ENCODE measurements around the gene TPM3.

TPM3 gene

GRCh38 chr1:154186852-154187501, 4.9 kb downstream of the TPM3 start:
- peaks cover 3% of the 10 kb centered on the region for H3K36me3 Mint-ChIP-seq
- no peak overlapping the region for H3K4me3 Mint-ChIP-seq
- H3K4me1 Mint-ChIP-seq, result peaks cover 6% of the 10 kb centered on the region
- DNase-seq (ENCODE audit: low spot score in 2 of 2) (no peak), ATAC-seq (ENCODE audit: low read depth) (no peak)
- H3K9me3 Mint-ChIP-seq, result no peaks in the 10 kb centered on the region
- H3K27ac Mint-ChIP-seq, result no peak overlapping the region
- peaks cover 8% of the 10 kb centered on the region for H3K27me3 Mint-ChIP-seq

DNA sequence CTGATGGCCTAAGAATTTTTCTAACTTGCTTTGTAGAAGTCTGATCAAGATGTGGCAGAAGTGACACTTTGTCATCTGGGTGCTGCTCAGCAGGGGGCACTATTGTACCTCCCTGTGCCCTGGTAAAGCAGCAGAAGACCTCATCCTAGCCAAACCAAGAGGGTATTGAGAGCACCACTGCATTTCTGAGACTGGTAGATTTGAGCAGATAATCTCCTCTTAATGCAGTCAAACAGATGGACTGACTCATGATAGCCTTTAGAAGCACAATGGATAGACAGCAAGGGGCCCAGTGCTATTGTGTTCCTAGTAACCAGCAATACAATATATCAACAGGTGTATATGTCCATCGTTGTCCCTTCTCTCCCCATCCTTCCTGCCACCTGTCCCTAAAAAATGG, 5.7 kb downstream of the TPM3 start:
- Mint-ChIP-seq H3K4me3 (no peak overlapping the region), H3K27ac (no peak overlapping the region), H3K27me3 (peaks cover 5% of the 10 kb centered on the region), H3K4me1 (peaks cover 13% of the 10 kb centered on the region), H3K9me3 (no peaks in the 10 kb centered on the region), H3K36me3 (peaks cover 3% of the 10 kb centered on the region)
- DNase-seq (ENCODE audit: low spot score in 2 of 2) (peak; percentile 27 to 29), ATAC-seq (ENCODE audit: low read depth) (no peak)

GRCh38 chr1:154183046-154183915, 8.6 kb downstream of the TPM3 start:
- Mint-ChIP-seq H3K4me3 (peak overlapping the region; percentile 100), H3K4me1 (peaks cover 32% of the 10 kb centered on the region), H3K9me3 (no peaks in the 10 kb centered on the region), H3K27me3 (peaks cover 3% of the 10 kb centered on the region), H3K36me3 (peaks cover 3% of the 10 kb centered on the region), H3K27ac (peak overlapping the region; percentile 94)
- ATAC-seq (ENCODE audit: low read depth) (peak; percentile 79), DNase-seq (ENCODE audit: low spot score in 2 of 2) (peak; percentile 87 to 93)

DNA sequence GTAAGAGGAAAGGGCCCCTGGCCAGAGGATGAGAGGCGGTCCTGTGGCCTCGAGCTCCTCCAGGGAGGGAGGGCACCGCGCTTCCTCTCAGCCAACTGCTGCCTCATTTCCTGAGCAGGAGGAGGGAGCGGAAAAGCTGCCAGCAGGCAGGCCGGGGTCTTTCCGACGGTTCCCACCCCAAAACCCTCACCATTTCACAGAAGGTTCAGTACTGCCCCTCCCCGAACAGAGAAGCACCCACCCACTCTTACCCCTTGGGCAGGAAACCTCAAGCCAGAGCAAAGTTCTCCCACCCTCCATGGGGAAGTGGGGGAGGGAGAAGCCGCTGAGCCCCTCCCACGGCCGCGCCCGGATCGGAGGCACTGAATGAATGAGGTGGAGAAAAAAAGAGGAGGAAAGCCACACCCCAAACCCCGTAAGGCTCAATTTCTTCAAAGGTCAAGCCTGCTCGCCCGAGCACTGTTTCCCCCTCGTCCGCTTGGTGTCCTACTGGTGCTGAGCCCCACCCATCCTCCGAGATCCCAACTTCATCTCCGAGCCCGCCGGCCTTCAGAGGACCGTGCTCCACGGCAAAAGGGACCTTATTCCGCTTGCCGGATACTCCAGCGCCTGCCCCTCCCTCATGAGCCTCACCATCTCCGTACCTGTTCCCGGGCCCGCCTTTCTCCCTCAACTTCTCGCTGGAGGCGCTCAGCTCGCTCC, 9.4 kb downstream of the TPM3 start:
- Mint-ChIP-seq H3K4me1 (peaks cover 40% of the 10 kb centered on the region), H3K27me3 (no peaks in the 10 kb centered on the region), H3K9me3 (no peaks in the 10 kb centered on the region), H3K36me3 (peaks cover 8% of the 10 kb centered on the region), H3K4me3 (peak overlapping the region; percentile 100), H3K27ac (peak overlapping the region; percentile 94)
- ATAC-seq (ENCODE audit: low read depth), result peak; percentile 10
- peak in 1 of 2 donors; percentile 37 for DNase-seq (ENCODE audit: low spot score in 2 of 2)

- Mint-ChIP-seq H3K36me3 (peaks cover 14% of the 10 kb centered on the region), H3K9me3 (no peaks in the 10 kb centered on the region), H3K27ac (peak overlapping the region; percentile 94), H3K4me1 (peaks cover 45% of the 10 kb centered on the region), H3K27me3 (no peaks in the 10 kb centered on the region), H3K4me3 (peak overlapping the region; percentile 100)
- peak; percentile 29 for ATAC-seq (ENCODE audit: low read depth)
- peak in 1 of 2 donors; percentile 23 for DNase-seq (ENCODE audit: low spot score in 2 of 2)
Measured at GRCh38 chr1:154181944-154182343, 10.0 kb downstream of the TPM3 start.

DNA sequence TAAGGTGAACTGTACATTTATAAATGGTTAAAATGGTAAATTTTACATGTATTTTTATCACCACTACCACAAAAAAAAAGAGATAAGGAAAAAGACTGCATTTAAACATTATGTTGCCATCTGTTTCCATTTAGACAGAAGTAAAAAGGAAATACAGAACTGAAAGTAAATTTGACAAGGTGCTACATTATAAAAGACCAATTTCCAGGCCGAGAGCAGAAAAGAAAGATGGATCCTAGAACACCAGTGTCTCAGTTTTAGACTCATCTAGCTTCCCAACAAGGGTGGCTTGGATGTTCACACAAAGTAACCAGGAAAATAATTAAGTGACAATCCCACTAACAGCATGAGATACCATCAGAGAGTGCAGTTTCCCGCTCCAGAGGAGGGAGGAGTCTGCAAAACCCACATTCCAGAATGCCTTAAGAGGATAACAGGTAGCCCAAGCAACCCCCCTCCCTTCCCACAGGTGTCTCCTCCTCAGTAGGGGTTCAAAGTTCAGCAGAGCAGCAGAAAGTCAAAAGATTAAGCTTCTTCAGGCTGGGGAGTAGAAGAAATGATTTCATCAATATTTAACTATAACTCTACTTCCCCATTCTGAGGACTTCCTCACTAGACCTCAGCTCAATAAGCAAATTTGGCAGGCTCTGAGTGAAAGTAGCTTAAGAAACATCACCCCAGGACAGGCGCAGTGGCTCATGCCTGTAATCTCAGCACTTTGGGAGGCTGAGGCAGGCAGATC, 11.8 kb downstream of the TPM3 start:
- peak; percentile 37 to 53 for DNase-seq (ENCODE audit: low spot score in 2 of 2)
- Mint-ChIP-seq H3K4me1 (peaks cover 52% of the 10 kb centered on the region), H3K27me3 (no peaks in the 10 kb centered on the region), H3K36me3 (peaks cover 18% of the 10 kb centered on the region), H3K27ac (peak overlapping the region; percentile 94), H3K4me3 (peak overlapping the region; percentile 100), H3K9me3 (no peaks in the 10 kb centered on the region)
- ATAC-seq (ENCODE audit: low read depth), result peak; percentile 72

- DNase-seq (ENCODE audit: low spot score in 2 of 2) (no peak), ATAC-seq (ENCODE audit: low read depth) (no peak)
- Mint-ChIP-seq H3K27me3 (no peaks in the 10 kb centered on the region), H3K9me3 (no peaks in the 10 kb centered on the region), H3K4me1 (peaks cover 52% of the 10 kb centered on the region), H3K27ac (peak overlapping the region; percentile 94), H3K36me3 (peaks cover 23% of the 10 kb centered on the region), H3K4me3 (peak overlapping the region; percentile 100)
Measured at GRCh38 chr1:154178911-154179811, 12.7 kb downstream of the TPM3 start.

DNA sequence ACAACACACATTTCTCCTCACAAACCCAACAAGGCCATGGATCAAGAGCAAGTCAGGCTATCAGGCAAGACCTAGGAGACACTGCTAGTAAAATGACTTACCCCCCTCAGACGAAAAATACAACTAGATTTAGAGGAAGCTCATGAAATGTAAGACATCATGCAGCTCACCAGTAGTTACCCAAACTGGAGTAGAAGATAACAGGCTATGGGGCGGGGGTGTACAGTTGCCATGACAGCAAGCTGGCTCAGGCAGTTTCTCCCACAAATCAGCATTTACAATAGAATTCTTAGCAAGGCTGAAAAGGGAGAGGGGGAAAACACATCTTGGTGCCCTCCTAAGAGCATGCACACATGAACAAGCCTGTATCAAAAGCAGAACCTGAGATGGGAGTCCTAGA, 13.9 kb downstream of the TPM3 start:
- ATAC-seq (ENCODE audit: low read depth), result no peak
- DNase-seq (ENCODE audit: low spot score in 2 of 2), result no peak
- H3K27me3 Mint-ChIP-seq, result no peaks in the 10 kb centered on the region

GRCh38 chr1:154176337-154176736, 15.6 kb downstream of the TPM3 start:
- ATAC-seq (ENCODE audit: low read depth) (no peak), DNase-seq (ENCODE audit: low spot score in 2 of 2) (no peak)
- Mint-ChIP-seq H3K4me1 (peaks cover 47% of the 10 kb centered on the region), H3K27me3 (no peaks in the 10 kb centered on the region), H3K27ac (peak overlapping the region; percentile 53), H3K4me3 (peak overlapping the region; percentile 29), H3K9me3 (no peaks in the 10 kb centered on the region), H3K36me3 (peaks cover 31% of the 10 kb centered on the region)

More for the DNA sequence above, 13.9 kb downstream of the TPM3 start:
- Mint-ChIP-seq H3K36me3 (peaks cover 22% of the 10 kb centered on the region), H3K27ac (peak overlapping the region; percentile 94), H3K9me3 (no peaks in the 10 kb centered on the region), H3K4me1 (peaks cover 48% of the 10 kb centered on the region), H3K4me3 (peak overlapping the region; percentile 63)

- Mint-ChIP-seq H3K27ac (no peak overlapping the region), H3K36me3 (peaks cover 43% of the 10 kb centered on the region), H3K4me3 (no peak overlapping the region), H3K4me1 (peaks cover 36% of the 10 kb centered on the region), H3K27me3 (no peaks in the 10 kb centered on the region), H3K9me3 (no peaks in the 10 kb centered on the region)
- no peak for DNase-seq (ENCODE audit: low spot score in 2 of 2)
- no peak for ATAC-seq (ENCODE audit: low read depth)
Measured at GRCh38 chr1:154174654-154175053, 17.2 kb downstream of the TPM3 start.

DNA sequence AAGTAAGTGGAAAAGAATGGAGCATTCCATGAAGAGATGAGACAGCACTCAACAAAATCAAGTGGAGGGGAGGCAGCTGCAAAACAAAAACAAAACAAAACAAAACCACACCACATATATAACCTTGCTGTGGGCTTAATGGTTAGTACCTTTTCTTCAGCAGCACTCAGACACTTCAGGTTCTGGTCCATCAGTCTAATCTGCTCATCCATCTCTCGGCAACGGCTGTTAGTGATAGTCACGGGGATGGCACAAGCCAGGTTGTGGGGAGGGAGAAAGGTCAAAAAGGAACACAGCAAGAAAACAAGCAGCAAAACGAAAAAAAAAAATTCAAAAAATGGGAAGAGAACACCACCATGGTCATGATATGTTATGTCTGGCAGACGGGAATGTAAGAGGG, 20.0 kb downstream of the TPM3 start:
- no peak overlapping the region for H3K4me3 Mint-ChIP-seq
- no peaks in the 10 kb centered on the region for H3K27me3 Mint-ChIP-seq
- H3K36me3 Mint-ChIP-seq, result peaks cover 47% of the 10 kb centered on the region
- peaks cover 13% of the 10 kb centered on the region for H3K4me1 Mint-ChIP-seq
- ATAC-seq (ENCODE audit: low read depth), result no peak
- H3K9me3 Mint-ChIP-seq, result no peaks in the 10 kb centered on the region
- peak overlapping the region; percentile 65 for H3K27ac Mint-ChIP-seq
- no peak for DNase-seq (ENCODE audit: low spot score in 2 of 2)

DNA sequence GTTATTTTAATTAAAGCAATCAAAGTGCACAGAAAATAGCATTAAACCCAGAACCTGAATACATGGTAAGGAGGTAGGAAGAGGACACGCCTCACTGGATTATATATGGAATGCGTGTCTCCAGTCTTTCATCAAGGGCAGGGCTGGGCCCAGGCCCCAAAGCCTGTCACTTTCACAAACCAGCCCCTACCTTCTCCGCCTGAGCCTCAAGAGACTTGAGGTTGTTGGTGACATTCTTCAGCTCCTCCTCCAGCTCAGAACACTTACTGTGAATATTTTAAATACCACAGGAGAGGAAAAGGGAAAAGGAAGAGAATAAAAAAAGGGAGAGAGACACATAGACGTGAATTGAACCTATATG, 20.7 kb downstream of the TPM3 start:
- Mint-ChIP-seq H3K27me3 (no peaks in the 10 kb centered on the region), H3K4me1 (peaks cover 10% of the 10 kb centered on the region), H3K36me3 (peaks cover 46% of the 10 kb centered on the region), H3K4me3 (no peak overlapping the region), H3K27ac (peak overlapping the region; percentile 78), H3K9me3 (no peaks in the 10 kb centered on the region)
- DNase-seq (ENCODE audit: low spot score in 2 of 2) (no peak), ATAC-seq (ENCODE audit: low read depth) (no peak)
